K562 (cell line): ENCODE results near the gene PCAT6. TPM values are rescaled to one million over a fixed set of nuclear protein-coding genes. Genes with fewer than 3 reads are reported as not detected.

ENCODE experiments used
- HEY1 ChIP-seq: fragments of 250-450 bp; sonication (Bioruptor Pico); IDR thresholded peaks from 2 replicates; pipeline ENCODE4 v1.5.0; 2020; ENCODE audit warnings: mild to moderate bottlenecking, moderate library complexity, borderline replicate concordance
- KDM5B ChIP-seq: fragments of 200-600 bp; sonication (generic); IDR thresholded peaks from 2 replicates; pipeline ENCODE4 v1.6.1; 2012; ENCODE audit warnings: low read depth, mild to moderate bottlenecking, moderate library complexity, low read length, control low read depth, inconsistent platforms; ENCODE audit not compliant: insufficient replicate concordance
- KLF13 ChIP-seq: fragments of 450-650 bp; IDR thresholded peaks from 2 replicates; pipeline ENCODE4 v1.6.1; 2016; ENCODE audit warnings: missing genetic modification characterization, low read depth, mild to moderate bottlenecking, missing compliant biosample characterization, moderate library complexity, borderline replicate concordance
- NFE2L1 ChIP-seq: fragments of 450-650 bp; IDR thresholded peaks from 2 replicates; pipeline ENCODE4 v1.6.1; 2016; ENCODE audit warnings: missing genetic modification characterization, low read depth, mild to moderate bottlenecking, missing compliant biosample characterization, moderate library complexity, borderline replicate concordance
- NFXL1 ChIP-seq: fragments of 450-650 bp; formaldehyde crosslinking; IDR thresholded peaks from 2 replicates; pipeline ENCODE4 v1.4.0; 2021; ENCODE audit warnings: mild to moderate bottlenecking
- NONO ChIP-seq, 2 experiments: fragments of 200-400 bp in 1 of 2; fragments of 450-650 bp in 1 of 2; formaldehyde crosslinking in 1 of 2; IDR thresholded peaks; 2 replicates each; pipeline ENCODE4 v1.6.1; 2017; ENCODE audit warnings: low read depth in 2 of 2, mild to moderate bottlenecking in 2 of 2, moderate library complexity in 2 of 2, low read length in 1 of 2
- NR2C1 ChIP-seq, 2 experiments: fragments of 450-650 bp; IDR thresholded peaks; 2 replicates each; pipeline ENCODE4 v1.6.1; 2017; ENCODE audit warnings: mild to moderate bottlenecking in 2 of 2, antibody characterized with exemption in 1 of 2, inconsistent platforms in 1 of 2, missing compliant biosample characterization in 1 of 2, missing genetic modification characterization in 1 of 2
- POLR2AphosphoS5 ChIP-seq: IDR thresholded peaks from 2 replicates; pipeline ENCODE4 v1.6.1; 2011; ENCODE audit warnings: mild to moderate bottlenecking, low read depth, low read length, moderate library complexity; ENCODE audit not compliant: control insufficient read depth, insufficient read depth
- PYGO2 ChIP-seq: fragments of 450-650 bp; IDR thresholded peaks from 2 replicates; pipeline ENCODE4 v1.6.1; 2016; ENCODE audit warnings: mild to moderate bottlenecking, missing genetic modification characterization, moderate library complexity, missing compliant biosample characterization
- RAD21 ChIP-seq, 2 experiments: fragments of 250-450 bp in 1 of 2; fragments of 450-650 bp in 1 of 2; sonication (Bioruptor Pico) in 1 of 2; formaldehyde crosslinking in 1 of 2; IDR thresholded peaks in 1 of 2; conservative IDR thresholded peaks in 1 of 2; 2 replicates each; pipeline versions ENCODE4 v1.4.0 to v1.8.0; 2020 to 2022; ENCODE audit warnings: mild to moderate bottlenecking in 2 of 2, moderate library complexity in 1 of 2
- SAFB2 ChIP-seq: fragments of 200-400 bp; formaldehyde crosslinking; IDR thresholded peaks from 2 replicates; pipeline ENCODE4 v1.6.1; 2018; ENCODE audit warnings: borderline replicate concordance, low read length, low read depth, moderate library complexity; ENCODE audit not compliant: severe bottlenecking
- ZNF146 ChIP-seq: IDR thresholded peaks from one replicate; pipeline ENCODE4 v1.6.1; 2018; ENCODE audit warnings: missing compliant biosample characterization; ENCODE audit not compliant: unreplicated experiment
- polyA plus RNA-seq, 8 experiments: library from polyadenylated mRNA; depleted of rRNA in 4 of 8; stranded (reverse) in 5 of 8; unstranded in 3 of 8; fragments of >200 nt; fragmentation: Nextera tagmentation in 2 of 8; fragmentation: Illumina TruSeq in 1 of 8; extraction: Ambion mirVana in 2 of 8; extraction: Trizol in 1 of 8; gene quantifications; 2 replicates each; pipeline versions ENCODE4 v1.2.1 to v1.2.3, GENCODE V29; 2011 to 2014; ENCODE audit warnings: inconsistent platforms in 1 of 8, missing spikeins in 1 of 8
- total RNA-seq, 7 experiments: library from RNA; depleted of rRNA in 6 of 7; stranded (reverse); fragments of >200 nt in 6 of 7; fragmentation: Illumina TruSeq in 2 of 7; extraction: Trizol in 2 of 7; gene quantifications; 2 replicates each; pipeline versions ENCODE4 v1.2.1 to v1.2.3, GENCODE V29; 2011 to 2021; ENCODE audit warnings: low replicate concordance in 1 of 7
- TF ChIP-seq, protein P1 (sequence below): fragments of 250-450 bp; sonication (Bioruptor Pico); IDR thresholded peaks from 2 replicates; pipeline ENCODE4 v1.8.0; 2022; ENCODE audit warnings: inconsistent platforms
- TF ChIP-seq, protein P2 (sequence below): fragments of 250-450 bp; sonication (Bioruptor Pico); IDR thresholded peaks from 2 replicates; pipeline ENCODE4 v1.5.0; 2021
- TF ChIP-seq, protein P3 (sequence below): sonication (generic); formaldehyde crosslinking; IDR thresholded peaks from 2 replicates; pipeline ENCODE4 v1.8.1; 2023; ENCODE audit warnings: mild to moderate bottlenecking, missing genetic modification reagents, moderate library complexity
- TF ChIP-seq, protein P4 (sequence below), 2 experiments: fragments of 450-650 bp; conservative IDR thresholded peaks; 2 replicates each; pipeline ENCODE4 v1.6.1; 2017; ENCODE audit warnings: mild to moderate bottlenecking in 2 of 2, moderate library complexity in 2 of 2
- TF ChIP-seq, protein P5 (sequence below): fragments of 250-450 bp; sonication (Bioruptor Pico); IDR thresholded peaks from 2 replicates; pipeline ENCODE4 v1.5.0; 2020; ENCODE audit warnings: mild to moderate bottlenecking

PCAT6 gene
- total and polyA plus RNA-seq, 9 of the 15 experiments (the other 6 are each of a cell fraction or from before 2014, with no cell fraction given), result 0.25 to 2.4 (median 0.54) TPM; not detected in 1

DNA sequence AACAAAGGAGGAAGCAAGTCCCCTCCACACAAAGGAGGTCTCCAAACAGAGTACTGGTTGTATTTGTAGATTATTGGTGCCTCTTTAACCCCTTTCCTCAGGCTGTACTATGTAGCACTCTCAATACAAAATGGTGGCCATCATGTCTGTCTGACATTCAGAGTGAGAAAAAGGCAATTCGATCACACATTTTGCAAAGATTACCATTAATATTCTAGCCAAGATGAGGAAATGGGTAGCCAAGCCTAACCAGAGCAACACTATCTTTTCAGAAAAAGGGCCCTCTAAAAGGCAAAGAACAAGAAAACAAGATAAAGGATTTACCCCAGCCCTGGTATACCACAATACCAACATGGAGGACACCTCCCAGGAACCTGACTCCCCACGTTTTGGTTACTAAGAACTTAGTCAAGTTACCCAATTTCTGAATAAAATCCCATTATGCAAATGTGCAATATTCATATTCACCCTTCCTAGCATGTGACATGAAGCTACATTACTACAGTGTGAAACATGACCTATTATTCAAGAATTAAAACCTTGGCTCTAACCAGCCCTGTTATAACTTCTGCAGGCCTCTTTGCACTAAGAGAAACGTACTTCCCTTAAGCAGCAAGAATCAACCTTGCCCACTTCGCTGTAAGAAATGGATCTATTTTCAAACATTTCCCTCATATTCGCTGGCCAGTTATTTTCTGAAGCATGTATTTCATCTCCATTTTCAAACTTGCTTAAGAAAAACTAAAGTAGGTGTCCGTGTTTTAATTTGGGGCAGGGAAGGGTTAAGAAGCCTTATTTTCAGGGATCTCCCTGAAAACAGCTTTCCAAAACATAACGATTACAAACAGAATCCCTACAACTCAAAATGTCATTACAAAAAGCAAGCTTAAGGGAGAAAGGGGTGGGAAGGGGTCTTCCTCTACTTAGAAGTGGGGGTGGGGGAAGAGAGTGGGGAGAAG is 4.6 kb upstream of the PCAT6 start (continued):
- TF ChIP-seq NR2C1 (IDR thresholded peaks at IDR 0.05) (0 out of 2 replicates have a peak, but pooled peaks have one; percentile 20), NR2C1 (tag; IDR thresholded peaks at IDR 0.05) (peak; percentile 84), NFE2L1 (no peak; the same call in 1 of the 2 replicates), PYGO2 (tag) (peak; percentile 84), KLF13 (tag) (no peak), NFXL1 (CRISPR knock-in tag) (peak; percentile 86), ZNF146 (CRISPR knock-in tag) (no peak), RAD21 (CRISPR knock-in tag; conservative IDR thresholded peaks at IDR 0.05 in 1 of 2, IDR thresholded peaks at IDR 0.05 in 1 of 2) (no peak), KDM5B (peak; percentile 37), HEY1 (CRISPR knock-in tag) (no peak), NONO (IDR thresholded peaks at IDR 0.05; ENCODE audit: low read depth in 2 of 2, low read length in 1 of 2) (no peak), SAFB2 (no peak), POLR2AphosphoS5 (no peak)
- TF ChIP-seq, protein P1, sequence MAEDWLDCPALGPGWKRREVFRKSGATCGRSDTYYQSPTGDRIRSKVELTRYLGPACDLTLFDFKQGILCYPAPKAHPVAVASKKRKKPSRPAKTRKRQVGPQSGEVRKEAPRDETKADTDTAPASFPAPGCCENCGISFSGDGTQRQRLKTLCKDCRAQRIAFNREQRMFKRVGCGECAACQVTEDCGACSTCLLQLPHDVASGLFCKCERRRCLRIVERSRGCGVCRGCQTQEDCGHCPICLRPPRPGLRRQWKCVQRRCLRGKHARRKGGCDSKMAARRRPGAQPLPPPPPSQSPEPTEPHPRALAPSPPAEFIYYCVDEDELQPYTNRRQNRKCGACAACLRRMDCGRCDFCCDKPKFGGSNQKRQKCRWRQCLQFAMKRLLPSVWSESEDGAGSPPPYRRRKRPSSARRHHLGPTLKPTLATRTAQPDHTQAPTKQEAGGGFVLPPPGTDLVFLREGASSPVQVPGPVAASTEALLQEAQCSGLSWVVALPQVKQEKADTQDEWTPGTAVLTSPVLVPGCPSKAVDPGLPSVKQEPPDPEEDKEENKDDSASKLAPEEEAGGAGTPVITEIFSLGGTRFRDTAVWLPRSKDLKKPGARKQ (CRISPR knock-in tag), result no peak
- TF ChIP-seq, protein P2, sequence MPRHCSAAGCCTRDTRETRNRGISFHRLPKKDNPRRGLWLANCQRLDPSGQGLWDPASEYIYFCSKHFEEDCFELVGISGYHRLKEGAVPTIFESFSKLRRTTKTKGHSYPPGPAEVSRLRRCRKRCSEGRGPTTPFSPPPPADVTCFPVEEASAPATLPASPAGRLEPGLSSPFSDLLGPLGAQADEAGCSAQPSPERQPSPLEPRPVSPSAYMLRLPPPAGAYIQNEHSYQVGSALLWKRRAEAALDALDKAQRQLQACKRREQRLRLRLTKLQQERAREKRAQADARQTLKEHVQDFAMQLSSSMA (CRISPR knock-in tag), result no peak
- TF ChIP-seq, protein P3, sequence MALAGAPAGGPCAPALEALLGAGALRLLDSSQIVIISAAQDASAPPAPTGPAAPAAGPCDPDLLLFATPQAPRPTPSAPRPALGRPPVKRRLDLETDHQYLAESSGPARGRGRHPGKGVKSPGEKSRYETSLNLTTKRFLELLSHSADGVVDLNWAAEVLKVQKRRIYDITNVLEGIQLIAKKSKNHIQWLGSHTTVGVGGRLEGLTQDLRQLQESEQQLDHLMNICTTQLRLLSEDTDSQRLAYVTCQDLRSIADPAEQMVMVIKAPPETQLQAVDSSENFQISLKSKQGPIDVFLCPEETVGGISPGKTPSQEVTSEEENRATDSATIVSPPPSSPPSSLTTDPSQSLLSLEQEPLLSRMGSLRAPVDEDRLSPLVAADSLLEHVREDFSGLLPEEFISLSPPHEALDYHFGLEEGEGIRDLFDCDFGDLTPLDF (CRISPR knock-in tag), result no peak
- TF ChIP-seq, protein P4, sequence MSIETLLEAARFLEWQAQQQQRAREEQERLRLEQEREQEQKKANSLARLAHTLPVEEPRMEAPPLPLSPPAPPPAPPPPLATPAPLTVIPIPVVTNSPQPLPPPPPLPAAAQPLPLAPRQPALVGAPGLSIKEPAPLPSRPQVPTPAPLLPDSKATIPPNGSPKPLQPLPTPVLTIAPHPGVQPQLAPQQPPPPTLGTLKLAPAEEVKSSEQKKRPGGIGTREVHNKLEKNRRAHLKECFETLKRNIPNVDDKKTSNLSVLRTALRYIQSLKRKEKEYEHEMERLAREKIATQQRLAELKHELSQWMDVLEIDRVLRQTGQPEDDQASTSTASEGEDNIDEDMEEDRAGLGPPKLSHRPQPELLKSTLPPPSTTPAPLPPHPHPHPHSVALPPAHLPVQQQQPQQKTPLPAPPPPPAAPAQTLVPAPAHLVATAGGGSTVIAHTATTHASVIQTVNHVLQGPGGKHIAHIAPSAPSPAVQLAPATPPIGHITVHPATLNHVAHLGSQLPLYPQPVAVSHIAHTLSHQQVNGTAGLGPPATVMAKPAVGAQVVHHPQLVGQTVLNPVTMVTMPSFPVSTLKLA (conservative IDR thresholded peaks at IDR 0.05), result peak in 1 of 2 experiments; percentile 27; a peak in 2 of 4 replicates
- TF ChIP-seq, protein P5, sequence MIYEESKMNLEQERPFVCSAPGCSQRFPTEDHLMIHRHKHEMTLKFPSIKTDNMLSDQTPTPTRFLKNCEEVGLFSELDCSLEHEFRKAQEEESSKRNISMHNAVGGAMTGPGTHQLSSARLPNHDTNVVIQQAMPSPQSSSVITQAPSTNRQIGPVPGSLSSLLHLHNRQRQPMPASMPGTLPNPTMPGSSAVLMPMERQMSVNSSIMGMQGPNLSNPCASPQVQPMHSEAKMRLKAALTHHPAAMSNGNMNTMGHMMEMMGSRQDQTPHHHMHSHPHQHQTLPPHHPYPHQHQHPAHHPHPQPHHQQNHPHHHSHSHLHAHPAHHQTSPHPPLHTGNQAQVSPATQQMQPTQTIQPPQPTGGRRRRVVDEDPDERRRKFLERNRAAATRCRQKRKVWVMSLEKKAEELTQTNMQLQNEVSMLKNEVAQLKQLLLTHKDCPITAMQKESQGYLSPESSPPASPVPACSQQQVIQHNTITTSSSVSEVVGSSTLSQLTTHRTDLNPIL (CRISPR knock-in tag), result peak; percentile 75
